NB4 (cell line): Measurements from ENCODE around the gene ZNF583.

ENCODE experiments used
- MYC ChIP-seq: IDR thresholded peaks from 2 replicates; pipeline ENCODE4 v1.6.1; 2011; ENCODE audit warnings: low read depth, low read length
- POLR2A ChIP-seq: IDR thresholded peaks from 2 replicates; pipeline ENCODE4 v1.6.1; 2011; ENCODE audit warnings: mild to moderate bottlenecking; ENCODE audit not compliant: insufficient read length; ENCODE audit errors: extremely low read depth
- TF ChIP-seq, protein P1 (sequence below): IDR thresholded peaks from one replicate; pipeline ENCODE4 v1.5.1; 2012; ENCODE audit warnings: low read depth, low read length

DNA sequence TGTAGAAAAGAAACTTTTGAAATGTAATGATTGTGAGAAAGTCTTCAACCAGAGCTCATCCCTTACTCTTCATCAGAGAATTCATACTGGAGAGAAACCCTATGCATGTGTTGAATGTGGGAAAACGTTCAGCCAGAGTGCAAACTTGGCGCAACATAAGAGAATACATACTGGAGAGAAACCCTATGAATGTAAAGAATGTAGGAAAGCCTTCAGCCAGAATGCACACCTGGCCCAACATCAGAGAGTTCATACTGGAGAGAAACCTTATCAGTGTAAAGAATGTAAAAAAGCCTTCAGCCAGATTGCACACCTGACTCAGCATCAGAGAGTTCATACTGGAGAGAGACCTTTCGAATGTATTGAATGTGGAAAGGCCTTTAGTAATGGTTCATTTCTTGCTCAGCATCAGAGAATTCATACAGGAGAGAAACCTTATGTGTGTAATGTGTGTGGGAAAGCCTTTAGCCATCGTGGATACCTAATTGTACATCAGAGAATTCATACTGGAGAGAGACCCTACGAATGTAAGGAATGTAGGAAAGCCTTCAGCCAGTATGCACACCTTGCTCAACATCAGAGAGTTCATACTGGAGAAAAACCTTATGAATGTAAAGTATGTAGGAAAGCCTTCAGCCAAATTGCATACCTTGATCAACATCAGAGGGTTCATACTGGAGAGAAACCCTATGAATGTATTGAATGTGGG, 19.3 kb downstream of the ZNF583 start:
- TF ChIP-seq MYC = no peak
- no peak for TF ChIP-seq POLR2A
- TF ChIP-seq, protein P1, sequence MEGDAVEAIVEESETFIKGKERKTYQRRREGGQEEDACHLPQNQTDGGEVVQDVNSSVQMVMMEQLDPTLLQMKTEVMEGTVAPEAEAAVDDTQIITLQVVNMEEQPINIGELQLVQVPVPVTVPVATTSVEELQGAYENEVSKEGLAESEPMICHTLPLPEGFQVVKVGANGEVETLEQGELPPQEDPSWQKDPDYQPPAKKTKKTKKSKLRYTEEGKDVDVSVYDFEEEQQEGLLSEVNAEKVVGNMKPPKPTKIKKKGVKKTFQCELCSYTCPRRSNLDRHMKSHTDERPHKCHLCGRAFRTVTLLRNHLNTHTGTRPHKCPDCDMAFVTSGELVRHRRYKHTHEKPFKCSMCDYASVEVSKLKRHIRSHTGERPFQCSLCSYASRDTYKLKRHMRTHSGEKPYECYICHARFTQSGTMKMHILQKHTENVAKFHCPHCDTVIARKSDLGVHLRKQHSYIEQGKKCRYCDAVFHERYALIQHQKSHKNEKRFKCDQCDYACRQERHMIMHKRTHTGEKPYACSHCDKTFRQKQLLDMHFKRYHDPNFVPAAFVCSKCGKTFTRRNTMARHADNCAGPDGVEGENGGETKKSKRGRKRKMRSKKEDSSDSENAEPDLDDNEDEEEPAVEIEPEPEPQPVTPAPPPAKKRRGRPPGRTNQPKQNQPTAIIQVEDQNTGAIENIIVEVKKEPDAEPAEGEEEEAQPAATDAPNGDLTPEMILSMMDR = no peak
